Activated CD4-positive, alpha-beta T cell treated with anti-CD3 and anti-CD28 coated beads, Interleukin-2, amount 10 ng/mL, durations not matched to agents 24 days and 14 days (primary cell): ENCODE results near the gene HNRNPA3. TPM values are rescaled to one million over a fixed set of nuclear protein-coding genes. Genes with fewer than 3 reads are reported as not detected.
"Not testable (repeated sequence)": the region's sequence is repeated elsewhere in the genome, so short reads cannot be mapped to it uniquely, and the experiment has no call there.

ENCODE experiments used
- DNase-seq: peaks from one replicate; pipeline ENCODE4 v3.0.0; 2022
- H3K27ac Mint-ChIP-seq: one replicate; pipeline ENCODE4 v1.8.0; 2022; ENCODE audit warnings: mild to moderate bottlenecking, mixed read lengths
- H3K27me3 Mint-ChIP-seq: one replicate; pipeline ENCODE4 v1.8.0; 2022; ENCODE audit warnings: mixed read lengths
- H3K36me3 Mint-ChIP-seq: one replicate; pipeline ENCODE4 v1.8.0; 2022; ENCODE audit warnings: low read depth, mild to moderate bottlenecking, mixed read lengths
- H3K4me1 Mint-ChIP-seq: one replicate; pipeline ENCODE4 v1.8.0; 2021; ENCODE audit warnings: mixed read lengths
- H3K4me3 Mint-ChIP-seq: one replicate; pipeline ENCODE4 v1.8.0; 2022; ENCODE audit warnings: mild to moderate bottlenecking, moderate library complexity, mixed read lengths
- H3K9me3 Mint-ChIP-seq: one replicate; pipeline ENCODE4 v1.8.0; 2021; ENCODE audit warnings: mixed read lengths
- intact Hi-C: fragments of 100-400 bp; cut with micrococcal nuclease; formaldehyde crosslinking; loops from one replicate; pipeline ENCODE4 v1.15.1; 2023
- total RNA-seq: library from RNA; stranded (reverse); gene quantifications from 2 replicates; pipeline ENCODE4 v1.2.3, GENCODE V29; 2022

The HNRNPA3 gene
- total RNA-seq, 1 donor from 2014 or later, result 333 TPM

GRCh38 chr2:177261116-177262060 lies 48.8 kb downstream of the HNRNPA3 start:
- H3K9me3 Mint-ChIP-seq, result no peaks in the 10 kb centered on the region
- peaks cover 54% of the 10 kb centered on the region for H3K4me1 Mint-ChIP-seq
- peak overlapping the region; percentile 92 for H3K27ac Mint-ChIP-seq
- intact Hi-C loops, result loop anchor here (2.0 to 10.0 kb wide), 4 partner anchors 34 to 463 kb away; no protein-coding TSS in a partner anchor
- no peak for DNase-seq
- H3K36me3 Mint-ChIP-seq, result peaks cover 39% of the 10 kb centered on the region
- no peaks in the 10 kb centered on the region for H3K27me3 Mint-ChIP-seq
- peak overlapping the region; percentile 89 for H3K4me3 Mint-ChIP-seq

- H3K4me1 Mint-ChIP-seq, result peaks cover 56% of the 10 kb centered on the region
- H3K4me3 Mint-ChIP-seq, result peak overlapping the region; percentile 89
- DNase-seq, result no peak
- H3K9me3 Mint-ChIP-seq, result no peaks in the 10 kb centered on the region
- intact Hi-C loops, result loop anchor here (2.0 to 10.0 kb wide), 4 partner anchors 35 to 463 kb away; no protein-coding TSS in a partner anchor
- H3K27me3 Mint-ChIP-seq, result no peaks in the 10 kb centered on the region
- H3K27ac Mint-ChIP-seq, result peak overlapping the region; percentile 92
- peaks cover 36% of the 10 kb centered on the region for H3K36me3 Mint-ChIP-seq
Measured at GRCh38 chr2:177262092-177262491, 49.5 kb downstream of the HNRNPA3 start.

- Mint-ChIP-seq H3K9me3 (peaks cover 7% of the 10 kb centered on the region), H3K27me3 (no peaks in the 10 kb centered on the region), H3K36me3 (peaks cover 32% of the 10 kb centered on the region), H3K4me1 (peaks cover 55% of the 10 kb centered on the region), H3K4me3 (peak overlapping the region; percentile 89), H3K27ac (peak overlapping the region; percentile 100)
- DNase-seq, result no peak
- intact Hi-C loops, result loop anchor here (1.0 to 10.0 kb wide), 8 partner anchors 10 to 462 kb away; partner anchors contain the start of gene HNRNPA3
Measured at GRCh38 chr2:177262958-177263450, 50.4 kb downstream of the HNRNPA3 start.

GRCh38 chr2:177263451-177264208 lies 51.0 kb downstream of the HNRNPA3 start:
- intact Hi-C loops, result loop anchor here (1.0 to 10.0 kb wide), 11 partner anchors 10 to 461 kb away; partner anchors contain the start of genes AGPS and HNRNPA3
- Mint-ChIP-seq H3K4me1 (peaks cover 53% of the 10 kb centered on the region), H3K9me3 (peaks cover 7% of the 10 kb centered on the region), H3K27ac (peak overlapping the region; percentile 100), H3K4me3 (peak overlapping the region; percentile 89), H3K36me3 (peaks cover 27% of the 10 kb centered on the region), H3K27me3 (no peaks in the 10 kb centered on the region)
- DNase-seq, result peak; percentile 99

GRCh38 chr2:177264209-177264692 lies 51.7 kb downstream of the HNRNPA3 start:
- H3K4me3 Mint-ChIP-seq, result peak overlapping the region; percentile 89
- H3K27me3 Mint-ChIP-seq, result no peaks in the 10 kb centered on the region
- peaks cover 7% of the 10 kb centered on the region for H3K9me3 Mint-ChIP-seq
- DNase-seq, result no peak
- H3K36me3 Mint-ChIP-seq, result peaks cover 24% of the 10 kb centered on the region
- intact Hi-C loops, result loop anchor here (1.0 to 10.0 kb wide), 6 partner anchors 37 to 461 kb away; partner anchors contain the start of gene AGPS
- peaks cover 50% of the 10 kb centered on the region for H3K4me1 Mint-ChIP-seq
- H3K27ac Mint-ChIP-seq, result peak overlapping the region; percentile 100

GRCh38 chr2:177264693-177265587 lies 52.3 kb downstream of the HNRNPA3 start, which contains the start of gene NFE2L2:
NFE2L2 (minus strand) TSS chr2:177264727; CDS start chr2:177264576, 151 bp downstream.
- Mint-ChIP-seq H3K4me3 (peak within 1 kb of the TSS; percentile 89), H3K9me3 (peaks cover 7% of the 10 kb centered on the region), H3K27me3 (no peaks in the 10 kb centered on the region), H3K36me3 (peaks cover 23% of the 10 kb centered on the region), H3K4me1 (peaks cover 54% of the 10 kb centered on the region), H3K27ac (peak within 1 kb of the TSS; percentile 100)
- intact Hi-C loops, result loop anchor here (1.0 to 10.0 kb wide), 8 partner anchors 25 to 460 kb away; partner anchors contain the start of gene AGPS
- peak; percentile 98 for DNase-seq

GRCh38 chr2:177265824-177266817 lies 53.5 kb downstream of the HNRNPA3 start:
- Mint-ChIP-seq H3K36me3 (peaks cover 17% of the 10 kb centered on the region), H3K4me1 (peaks cover 53% of the 10 kb centered on the region), H3K27me3 (no peaks in the 10 kb centered on the region), H3K4me3 (peak overlapping the region; percentile 89), H3K27ac (peak overlapping the region; percentile 100), H3K9me3 (peaks cover 7% of the 10 kb centered on the region)
- intact Hi-C loops, result loop anchor here (1.0 to 10.0 kb wide), 7 partner anchors 24 to 459 kb away; partner anchors contain the start of gene AGPS
- peak; percentile 74 for DNase-seq

- H3K36me3 Mint-ChIP-seq, result peaks cover 13% of the 10 kb centered on the region
- intact Hi-C loops, result loop anchor here (1.0 to 10.0 kb wide), 4 partner anchors 65 to 458 kb away; no protein-coding TSS in a partner anchor
- not testable (repeated sequence) for DNase-seq, H3K27me3 Mint-ChIP-seq, H3K9me3 Mint-ChIP-seq
- H3K4me3 Mint-ChIP-seq, result peak overlapping the region; percentile 89
- peak overlapping the region; percentile 100 for H3K27ac Mint-ChIP-seq
- H3K4me1 Mint-ChIP-seq, result peaks cover 47% of the 10 kb centered on the region
Measured at GRCh38 chr2:177266955-177267354, 54.4 kb downstream of the HNRNPA3 start.

GRCh38 chr2:177268187-177268871 lies 55.7 kb downstream of the HNRNPA3 start:
- H3K27ac Mint-ChIP-seq, result no peak overlapping the region
- no peak overlapping the region for H3K4me3 Mint-ChIP-seq
- H3K36me3 Mint-ChIP-seq, result peaks cover 4% of the 10 kb centered on the region
- DNase-seq, result no peak
- intact Hi-C loops, result loop anchor here (5.0 to 10.0 kb wide), 3 partner anchors 149 to 456 kb away; no protein-coding TSS in a partner anchor
- peaks cover 54% of the 10 kb centered on the region for H3K4me1 Mint-ChIP-seq
- peaks cover 7% of the 10 kb centered on the region for H3K9me3 Mint-ChIP-seq
- H3K27me3 Mint-ChIP-seq, result no peaks in the 10 kb centered on the region

GRCh38 chr2:177268901-177269300 lies 56.3 kb downstream of the HNRNPA3 start:
- DNase-seq, result no peak
- no peaks in the 10 kb centered on the region for H3K27me3 Mint-ChIP-seq
- no peak overlapping the region for H3K4me3 Mint-ChIP-seq
- peaks cover 4% of the 10 kb centered on the region for H3K36me3 Mint-ChIP-seq
- intact Hi-C loops, result loop anchor here (5.0 to 10.0 kb wide), 3 partner anchors 148 to 456 kb away; no protein-coding TSS in a partner anchor
- peaks cover 7% of the 10 kb centered on the region for H3K9me3 Mint-ChIP-seq
- H3K4me1 Mint-ChIP-seq, result peaks cover 55% of the 10 kb centered on the region
- H3K27ac Mint-ChIP-seq, result no peak overlapping the region

GRCh38 chr2:177270531-177270930 lies 57.9 kb downstream of the HNRNPA3 start:
- Mint-ChIP-seq H3K27ac (peak overlapping the region; percentile 17), H3K36me3 (peaks cover 4% of the 10 kb centered on the region), H3K9me3 (peaks cover 7% of the 10 kb centered on the region), H3K27me3 (no peaks in the 10 kb centered on the region), H3K4me1 (peaks cover 53% of the 10 kb centered on the region), H3K4me3 (no peak overlapping the region)
- intact Hi-C loops, result no loop called here
- DNase-seq, result no peak
